Measurements from ENCODE around the gene LYRM1. TPM values are rescaled to one million over a fixed set of nuclear protein-coding genes. Genes with fewer than 3 reads are reported as not detected.

LYRM1 gene
- total and polyA plus RNA-seq, 8 donors = 9.9 to 30.9 (median 15.5) TPM

DNA sequence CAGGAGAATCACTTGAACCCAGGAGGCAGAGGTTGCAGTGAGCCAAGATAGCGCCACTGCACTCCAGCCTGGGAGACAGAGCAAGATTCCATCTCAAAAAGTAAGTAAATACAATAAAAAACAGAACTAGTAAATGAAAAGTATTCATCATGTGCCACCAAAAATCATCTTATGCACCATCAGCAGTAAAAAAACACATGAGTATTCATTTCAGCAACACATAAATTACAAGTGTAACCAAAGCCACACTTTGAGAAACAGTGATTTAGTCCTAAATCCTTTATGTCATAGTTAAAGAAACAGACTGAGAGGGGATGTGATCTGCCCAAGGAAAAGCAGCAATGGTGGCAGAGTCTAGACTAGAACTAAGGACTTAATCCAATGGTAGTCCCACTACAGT, 13.4 kb upstream of the LYRM1 start:
- H3K4me1 ChIP-seq = peaks cover 23 to 34% (median 29%) of the 10 kb centered on the region in 3 donors
- no peaks in the 10 kb centered on the region for H3K27me3 ChIP-seq
- peaks cover 0 to 1% (median 0%) of the 10 kb centered on the region in 3 donors for H3K36me3 ChIP-seq
- peak overlapping the region in 1 of 4 donors; percentile 37 for H3K27ac ChIP-seq
- no peak for FAIRE-seq
- no peak overlapping the region for H3K4me3 ChIP-seq
- no peaks in the 10 kb centered on the region for H3K9me3 ChIP-seq
- WGBS, 2 donors = 93 to 97% methylated on average over 1 of the region's 1 CpG
- no peak for DNase-seq
- no peak for ATAC-seq
- TF ChIP-seq, protein P1, sequence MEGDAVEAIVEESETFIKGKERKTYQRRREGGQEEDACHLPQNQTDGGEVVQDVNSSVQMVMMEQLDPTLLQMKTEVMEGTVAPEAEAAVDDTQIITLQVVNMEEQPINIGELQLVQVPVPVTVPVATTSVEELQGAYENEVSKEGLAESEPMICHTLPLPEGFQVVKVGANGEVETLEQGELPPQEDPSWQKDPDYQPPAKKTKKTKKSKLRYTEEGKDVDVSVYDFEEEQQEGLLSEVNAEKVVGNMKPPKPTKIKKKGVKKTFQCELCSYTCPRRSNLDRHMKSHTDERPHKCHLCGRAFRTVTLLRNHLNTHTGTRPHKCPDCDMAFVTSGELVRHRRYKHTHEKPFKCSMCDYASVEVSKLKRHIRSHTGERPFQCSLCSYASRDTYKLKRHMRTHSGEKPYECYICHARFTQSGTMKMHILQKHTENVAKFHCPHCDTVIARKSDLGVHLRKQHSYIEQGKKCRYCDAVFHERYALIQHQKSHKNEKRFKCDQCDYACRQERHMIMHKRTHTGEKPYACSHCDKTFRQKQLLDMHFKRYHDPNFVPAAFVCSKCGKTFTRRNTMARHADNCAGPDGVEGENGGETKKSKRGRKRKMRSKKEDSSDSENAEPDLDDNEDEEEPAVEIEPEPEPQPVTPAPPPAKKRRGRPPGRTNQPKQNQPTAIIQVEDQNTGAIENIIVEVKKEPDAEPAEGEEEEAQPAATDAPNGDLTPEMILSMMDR (IDR thresholded peaks at IDR 0.05) = no peak
- intact Hi-C loops (cut with DNase I) = no loop called here

DNA sequence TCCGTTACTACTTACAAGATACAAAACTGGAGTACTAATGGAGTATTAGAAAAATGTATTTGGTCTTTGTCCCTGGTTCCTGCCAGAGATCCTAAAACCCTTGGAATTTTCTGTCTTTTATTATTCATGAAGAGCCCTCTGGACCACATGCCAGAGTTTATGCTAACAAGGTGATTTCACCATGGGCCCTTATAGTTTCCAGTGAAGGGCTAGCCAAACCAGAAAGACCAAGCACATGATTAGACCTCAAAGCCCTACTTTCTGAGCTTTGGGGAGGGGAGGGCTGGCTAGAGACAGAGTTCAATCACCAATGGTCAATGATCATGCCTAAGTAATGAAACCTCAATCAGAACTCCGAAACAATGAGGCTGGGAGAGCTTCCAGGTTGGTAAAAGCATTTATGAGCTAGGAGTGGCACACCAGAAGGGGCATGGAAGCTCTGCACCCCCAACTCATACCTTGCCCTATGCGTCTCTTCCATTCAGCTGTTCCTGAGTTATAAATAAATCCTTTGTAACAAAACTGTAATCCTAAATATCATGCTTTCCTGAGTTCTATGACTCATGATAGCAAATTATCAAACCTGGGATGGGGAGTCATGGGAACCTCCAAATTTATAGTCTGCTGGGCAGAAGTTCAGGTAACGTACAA, 10.8 kb upstream of the LYRM1 start:
- FAIRE-seq (no peak), DNase-seq (no peak), ATAC-seq (no peak)
- Histone ChIP-seq H3K27ac (no peak overlapping the region), H3K27me3 (no peaks in the 10 kb centered on the region), H3K9me3 (no peaks in the 10 kb centered on the region), H3K4me3 (no peak overlapping the region), H3K36me3 (peaks cover 0 to 4% (median 0%) of the 10 kb centered on the region in 3 donors), H3K4me1 (peaks cover 11 to 24% (median 14%) of the 10 kb centered on the region in 3 donors)
- WGBS, 2 donors = 87 to 93% methylated on average over 4 of the region's 4 CpGs
- TF ChIP-seq, protein P1 (IDR thresholded peaks at IDR 0.05) = no peak
- intact Hi-C loops (cut with DNase I) = no loop called here

DNA sequence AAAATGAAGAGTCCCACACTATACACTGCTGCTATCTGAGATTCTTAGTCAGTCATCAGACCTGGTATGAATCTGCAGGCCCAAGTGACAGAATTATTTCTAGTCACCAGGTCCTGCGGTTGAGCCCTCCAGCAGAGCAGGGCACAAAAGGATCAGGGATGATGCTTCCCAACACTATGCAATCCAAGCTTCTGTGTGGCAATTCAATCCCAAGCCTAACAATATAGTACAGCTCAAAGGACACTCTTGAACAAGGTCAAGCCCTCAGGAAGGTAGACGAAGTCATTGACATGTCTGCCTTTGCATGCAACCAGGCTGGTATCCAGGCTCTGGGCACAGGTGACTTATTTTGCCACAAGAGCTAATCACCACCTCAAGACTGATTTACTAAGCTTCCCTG, 6.2 kb upstream of the LYRM1 start:
- ATAC-seq = no peak
- Histone ChIP-seq H3K4me1 (peaks cover 0 to 24% (median 11%) of the 10 kb centered on the region in 3 donors), H3K27ac (no peak overlapping the region), H3K36me3 (peaks cover 0 to 4% (median 0%) of the 10 kb centered on the region in 3 donors), H3K4me3 (no peak overlapping the region), H3K27me3 (no peaks in the 10 kb centered on the region), H3K9me3 (no peaks in the 10 kb centered on the region)
- intact Hi-C loops (cut with DNase I) = no loop called here
- DNase-seq = no peak
- no peak for FAIRE-seq
- TF ChIP-seq, protein P1 (IDR thresholded peaks at IDR 0.05) = no peak
- WGBS, 2 donors = 81 to 86% methylated on average over 2 of the region's 2 CpGs

DNA sequence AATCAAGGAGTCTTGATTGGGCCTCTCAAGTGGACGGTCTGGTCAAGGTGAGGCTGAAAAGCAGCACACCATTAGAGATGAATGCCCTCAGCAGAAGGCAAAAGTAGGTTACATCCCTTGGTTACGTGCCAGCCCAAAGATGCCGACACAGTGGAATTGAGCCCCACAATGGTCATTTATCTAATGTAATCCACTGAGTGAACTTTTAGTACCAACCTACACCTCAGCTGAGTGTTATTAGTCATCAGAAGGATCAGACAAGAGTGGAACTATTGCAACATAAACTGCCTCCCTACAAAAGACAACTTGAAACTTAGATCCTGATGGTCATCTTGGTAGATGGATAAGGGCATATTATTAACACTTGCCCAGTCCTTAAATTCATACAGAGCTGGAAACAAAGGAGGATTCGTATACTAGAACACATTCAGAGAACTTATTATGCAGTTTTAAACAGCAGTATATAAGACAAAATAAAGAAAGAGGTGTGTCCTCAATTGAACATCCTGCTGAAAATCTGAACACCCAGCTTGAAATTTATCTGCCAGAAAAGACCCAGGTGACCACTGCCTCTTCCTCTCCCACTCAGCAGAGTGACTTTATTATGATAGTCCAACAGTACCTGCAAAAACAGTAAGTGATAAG, 3.2 kb upstream of the LYRM1 start:
- H3K27me3 ChIP-seq = no peaks in the 10 kb centered on the region
- no peak for FAIRE-seq
- H3K36me3 ChIP-seq = peaks cover 0 to 1% (median 0%) of the 10 kb centered on the region in 3 donors
- H3K4me1 ChIP-seq = peaks cover 6 to 33% (median 7%) of the 10 kb centered on the region in 3 donors
- no peak for ATAC-seq
- H3K27ac ChIP-seq = no peak overlapping the region
- TF ChIP-seq, protein P1 (IDR thresholded peaks at IDR 0.05) = no peak
- 78 to 88% methylated on average over 4 of the region's 4 CpGs for WGBS, 2 donors
- intact Hi-C loops (cut with DNase I) = no loop called here
- no peaks in the 10 kb centered on the region for H3K9me3 ChIP-seq
- DNase-seq = no peak
- H3K4me3 ChIP-seq = no peak overlapping the region

DNA sequence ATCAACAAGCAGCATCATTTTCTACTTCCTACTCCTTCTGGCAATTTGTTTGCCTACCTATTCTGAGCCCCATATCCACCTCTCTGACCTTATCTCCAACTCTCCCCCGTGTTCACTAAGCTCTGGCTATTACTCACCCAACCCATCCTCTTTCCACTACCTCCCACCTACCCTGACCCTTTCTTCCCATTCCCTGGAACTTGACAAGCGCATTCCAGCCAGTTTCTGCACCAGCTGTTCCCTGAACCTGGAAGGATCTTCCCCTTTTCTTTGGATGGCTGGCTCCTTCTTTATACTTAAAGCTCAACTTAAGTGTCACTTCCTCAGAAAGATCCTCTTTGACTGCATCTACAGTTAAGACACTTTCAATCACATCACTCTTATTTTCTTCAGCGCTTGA, 2.6 kb upstream of the LYRM1 start:
- no peak for FAIRE-seq
- intact Hi-C loops (cut with DNase I) = no loop called here
- Histone ChIP-seq H3K4me1 (peaks cover 6 to 36% (median 7%) of the 10 kb centered on the region in 3 donors), H3K9me3 (no peaks in the 10 kb centered on the region), H3K36me3 (no peaks in the 10 kb centered on the region), H3K4me3 (no peak overlapping the region), H3K27ac (no peak overlapping the region), H3K27me3 (no peaks in the 10 kb centered on the region)
- WGBS, 2 donors = 61 to 65% methylated on average over 3 of the region's 3 CpGs
- TF ChIP-seq, protein P1 (IDR thresholded peaks at IDR 0.05) = no peak
- ATAC-seq = no peak
- DNase-seq = no peak
